HG02885 (cell line): ENCODE results near the gene CYB5R3.
"Not testable (repeated sequence)": the region's sequence is repeated elsewhere in the genome, so short reads cannot be mapped to it uniquely, and the experiment has no call there.

ENCODE experiments used
- ATAC-seq: cut with Tn5 transposase; IDR thresholded peaks from one replicate; pipeline ENCODE4 v1.9.1; 2021; ENCODE audit warnings: mild to moderate bottlenecking; ENCODE audit not compliant: unreplicated experiment, poor library complexity

The CYB5R3 gene

GRCh38 chr22:42608823-42609361 lies 40.3 kb downstream of the CYB5R3 start:
- ATAC-seq, result no peak

- no peak for ATAC-seq
Measured at GRCh38 chr22:42608136-42608822, 40.9 kb downstream of the CYB5R3 start.

GRCh38 chr22:42607641-42608040 lies 41.6 kb downstream of the CYB5R3 start:
- ATAC-seq, result not testable (repeated sequence)

- no peak for ATAC-seq
Measured at GRCh38 chr22:42604403-42604802, 44.8 kb downstream of the CYB5R3 start.

GRCh38 chr22:42603427-42603826 lies 45.8 kb downstream of the CYB5R3 start:
- no peak for ATAC-seq

GRCh38 chr22:42602470-42602869 lies 46.7 kb downstream of the CYB5R3 start:
- no peak for ATAC-seq

GRCh38 chr22:42601879-42602465 lies 47.2 kb downstream of the CYB5R3 start:
- no peak for ATAC-seq

- no peak for ATAC-seq
Measured at GRCh38 chr22:42596863-42597530, 52.2 kb downstream of the CYB5R3 start.

GRCh38 chr22:42596336-42596735 lies 52.9 kb downstream of the CYB5R3 start:
- ATAC-seq, result no peak

GRCh38 chr22:42595434-42595833 lies 53.8 kb downstream of the CYB5R3 start:
- ATAC-seq, result no peak

GRCh38 chr22:42591987-42592386 lies 57.2 kb downstream of the CYB5R3 start:
- no peak for ATAC-seq

GRCh38 chr22:42587588-42588175 lies 61.5 kb downstream of the CYB5R3 start:
- no peak for ATAC-seq

GRCh38 chr22:42586381-42586780 lies 62.8 kb downstream of the CYB5R3 start:
- no peak for ATAC-seq

- ATAC-seq, result no peak
Measured at GRCh38 chr22:42585096-42585495, 64.1 kb downstream of the CYB5R3 start.

GRCh38 chr22:42584364-42584940 lies 64.7 kb downstream of the CYB5R3 start:
- ATAC-seq, result no peak

GRCh38 chr22:42582987-42583386 lies 66.2 kb downstream of the CYB5R3 start:
- ATAC-seq, result no peak

GRCh38 chr22:42581762-42582716 lies 67.2 kb downstream of the CYB5R3 start:
- peak; percentile 85 for ATAC-seq

- peak; percentile 17 for ATAC-seq
Measured at GRCh38 chr22:42581194-42581761, 67.9 kb downstream of the CYB5R3 start.

GRCh38 chr22:42580040-42580439 lies 69.2 kb downstream of the CYB5R3 start:
- ATAC-seq, result not testable (repeated sequence)
